OCI-LY7 (cell line): ENCODE measurements around the gene CACNB3. TPM values are rescaled to one million over a fixed set of nuclear protein-coding genes. Genes with fewer than 3 reads are reported as not detected.

Experiments
- BruUV-seq: library from RNA; stranded (reverse); fragments of 400-500 nt; replicated peaks from 2 replicates; lab custom pipeline; 2021; lab: Mats Ljungman, UMichigan
- CTCF ChIA-PET: fragments of 300-600 bp; sonication (Branson Sonifier 250); formaldehyde crosslinking; loops from one replicate; lab custom pipeline; 2022; ENCODE audit warnings: antibody characterized with exemption; ENCODE audit not compliant: unreplicated experiment; lab: Charles Lee
- POLR2A ChIA-PET: fragments of 300-600 bp; sonication (Branson Sonifier 250); formaldehyde crosslinking; loops from one replicate; lab custom pipeline; 2022; ENCODE audit warnings: antibody characterized with exemption; lab: Charles Lee
- DNase-seq: peaks from one replicate; pipeline ENCODE4 v3.0.0-alpha.2; 2015; ENCODE audit warnings: low spot score
- H2AFZ ChIP-seq: fragments of 200-600 bp; sonication (generic), shearing (Covaris generic); 2 replicates; pipeline ENCODE4 v1.6.1; 2014; ENCODE audit warnings: mild to moderate bottlenecking, antibody characterized with exemption, low read length, moderate library complexity
- H3K27ac ChIP-seq: fragments of 200-600 bp; sonication (generic); 2 replicates; pipeline ENCODE4 v1.5.1; 2014; ENCODE audit warnings: mixed run types, low read depth, mild to moderate bottlenecking, moderate library complexity, low read length, inconsistent platforms; ENCODE audit not compliant: poor library complexity, severe bottlenecking
- H3K36me3 ChIP-seq: fragments of 200-600 bp; sonication (generic); 2 replicates; pipeline ENCODE4 v1.6.1; 2014; ENCODE audit warnings: mild to moderate bottlenecking, antibody characterized with exemption, low read length, moderate library complexity, mixed read lengths; ENCODE audit not compliant: insufficient read depth
- H3K4me1 ChIP-seq: fragments of 200-600 bp; sonication (generic); 2 replicates; pipeline ENCODE4 v1.5.1; 2014; ENCODE audit warnings: mild to moderate bottlenecking, low read length; ENCODE audit not compliant: insufficient read depth, poor library complexity, severe bottlenecking
- H3K4me2 ChIP-seq: fragments of 200-600 bp; sonication (generic); 2 replicates; pipeline ENCODE4 v1.6.1; 2014; ENCODE audit warnings: mild to moderate bottlenecking, low read length
- H3K4me3 ChIP-seq: fragments of 200-600 bp; sonication (generic); 2 replicates; pipeline ENCODE4 v1.5.1; 2014; ENCODE audit warnings: mild to moderate bottlenecking, low read depth, low read length; ENCODE audit not compliant: poor library complexity, severe bottlenecking
- H3K79me2 ChIP-seq: fragments of 200-600 bp; sonication (generic); 2 replicates; pipeline ENCODE4 v1.6.1; 2016; ENCODE audit warnings: low read depth, mild to moderate bottlenecking, low read length, moderate library complexity, mixed read lengths; ENCODE audit not compliant: insufficient read depth
- H3K9me2 ChIP-seq: fragments of 200-600 bp; sonication (generic); 2 replicates; pipeline ENCODE4 v1.6.1; 2016; ENCODE audit warnings: mild to moderate bottlenecking, low read length, mixed read lengths; ENCODE audit not compliant: insufficient read depth
- H3K9me3 ChIP-seq: fragments of 200-600 bp; sonication (generic); 2 replicates; pipeline ENCODE4 v1.6.1; 2014; ENCODE audit warnings: mild to moderate bottlenecking, mixed run types, low read length, mixed read lengths
- H4K20me1 ChIP-seq: fragments of 200-600 bp; sonication (generic); 2 replicates; pipeline ENCODE4 v1.6.1; 2014; ENCODE audit warnings: mild to moderate bottlenecking, antibody characterized with exemption, low read length, moderate library complexity, mixed read lengths; ENCODE audit not compliant: insufficient read depth
- EZH2phosphoT487 ChIP-seq: fragments of 200-600 bp; sonication (generic); IDR thresholded peaks from 2 replicates; pipeline ENCODE4 v1.6.1; 2018; ENCODE audit warnings: low read depth, borderline replicate concordance, mild to moderate bottlenecking, mixed run types, antibody characterized with exemption, low read length, moderate library complexity, mixed read lengths
- intact Hi-C: fragments of 100-400 bp; cut with micrococcal nuclease; formaldehyde crosslinking; loops from one replicate; pipeline ENCODE4 v1.10.0; 2022; ENCODE audit not compliant: unreplicated experiment
- total RNA-seq, 2 experiments: library from RNA; depleted of rRNA in 1 of 2; stranded (reverse); fragments of >200 nt in 1 of 2; shearing (Covaris generic) in 1 of 2; gene quantifications; 2 replicates each; pipeline ENCODE4 v1.2.3, GENCODE V29; 2014 to 2022
- TF ChIP-seq, protein P1 (sequence below): fragments of 200-600 bp; sonication (generic); conservative IDR thresholded peaks from 2 replicates; pipeline ENCODE4 v1.5.1; 2014; ENCODE audit warnings: mild to moderate bottlenecking, antibody characterized with exemption, low read length, moderate library complexity, mixed read lengths

CACNB3 gene
- total RNA-seq, 2 experiments from 2014 or later, result 5.6 to 20.6 TPM

DNA sequence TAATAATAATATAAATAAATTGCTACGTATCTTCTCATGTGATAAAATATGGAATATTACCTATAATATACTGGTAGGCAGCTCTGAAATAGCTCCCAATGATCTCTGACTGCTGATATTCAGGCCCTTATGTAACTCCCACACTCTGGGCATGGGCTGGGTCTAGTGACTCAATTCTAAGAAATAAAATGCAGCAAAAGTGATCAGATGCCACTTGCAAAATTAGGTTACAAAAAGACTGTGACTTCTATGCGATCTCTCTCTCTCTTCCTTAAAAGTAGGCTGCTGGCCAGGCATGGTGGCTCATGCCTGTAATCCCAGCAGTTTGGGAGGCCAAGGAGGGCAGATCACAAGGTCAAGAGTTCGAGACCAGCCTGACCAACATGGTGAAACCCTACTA lies 10.3 kb upstream of the CACNB3 start:
- no peaks in the 10 kb centered on the region for H3K36me3 ChIP-seq
- H2AFZ ChIP-seq, result no peak overlapping the region
- CTCF ChIA-PET, result no interaction called here
- H4K20me1 ChIP-seq, result no peaks in the 10 kb centered on the region
- H3K79me2 ChIP-seq, result no peaks in the 10 kb centered on the region
- no peaks in the 10 kb centered on the region for H3K4me1 ChIP-seq
- POLR2A ChIA-PET, result no interaction called here
- no peak for TF ChIP-seq EZH2phosphoT487
- TF ChIP-seq, protein P1, sequence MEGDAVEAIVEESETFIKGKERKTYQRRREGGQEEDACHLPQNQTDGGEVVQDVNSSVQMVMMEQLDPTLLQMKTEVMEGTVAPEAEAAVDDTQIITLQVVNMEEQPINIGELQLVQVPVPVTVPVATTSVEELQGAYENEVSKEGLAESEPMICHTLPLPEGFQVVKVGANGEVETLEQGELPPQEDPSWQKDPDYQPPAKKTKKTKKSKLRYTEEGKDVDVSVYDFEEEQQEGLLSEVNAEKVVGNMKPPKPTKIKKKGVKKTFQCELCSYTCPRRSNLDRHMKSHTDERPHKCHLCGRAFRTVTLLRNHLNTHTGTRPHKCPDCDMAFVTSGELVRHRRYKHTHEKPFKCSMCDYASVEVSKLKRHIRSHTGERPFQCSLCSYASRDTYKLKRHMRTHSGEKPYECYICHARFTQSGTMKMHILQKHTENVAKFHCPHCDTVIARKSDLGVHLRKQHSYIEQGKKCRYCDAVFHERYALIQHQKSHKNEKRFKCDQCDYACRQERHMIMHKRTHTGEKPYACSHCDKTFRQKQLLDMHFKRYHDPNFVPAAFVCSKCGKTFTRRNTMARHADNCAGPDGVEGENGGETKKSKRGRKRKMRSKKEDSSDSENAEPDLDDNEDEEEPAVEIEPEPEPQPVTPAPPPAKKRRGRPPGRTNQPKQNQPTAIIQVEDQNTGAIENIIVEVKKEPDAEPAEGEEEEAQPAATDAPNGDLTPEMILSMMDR, result no peak
- no peaks in the 10 kb centered on the region for H3K9me2 ChIP-seq
- DNase-seq, result no peak
- no peaks in the 10 kb centered on the region for H3K9me3 ChIP-seq
- no peak overlapping the region for H3K4me2 ChIP-seq
- BruUV-seq, result no TSS peak
- intact Hi-C loops, result no loop called here
- H3K27ac ChIP-seq, result no peak overlapping the region
- no peak overlapping the region for H3K4me3 ChIP-seq

DNA sequence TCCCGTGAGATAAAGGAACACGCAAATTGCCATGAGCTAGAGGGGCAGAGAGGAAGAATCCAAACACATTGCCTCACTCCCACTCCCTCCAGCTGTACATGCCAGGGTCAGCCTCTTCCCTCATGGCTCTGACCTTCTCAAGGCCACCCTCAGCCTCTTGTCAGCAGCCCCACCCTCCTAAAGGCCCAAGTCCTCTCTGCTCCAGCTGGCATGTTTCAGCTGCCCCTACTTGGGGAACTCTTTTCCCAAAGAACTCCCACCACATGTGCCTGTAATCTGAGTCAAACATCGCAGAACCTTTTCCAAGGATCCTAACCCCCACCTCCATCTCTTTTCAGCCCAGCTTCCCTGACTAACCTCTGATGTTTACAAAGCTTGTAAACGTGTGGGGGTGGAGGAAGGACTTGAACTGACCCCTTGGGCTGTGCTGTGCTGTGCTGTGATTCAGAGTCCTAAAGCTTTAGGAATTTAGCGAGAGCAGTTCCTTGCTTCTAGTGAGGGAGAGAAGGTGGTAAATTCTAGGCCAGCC lies 7.3 kb upstream of the CACNB3 start:
- Histone ChIP-seq H4K20me1 (no peaks in the 10 kb centered on the region), H3K36me3 (no peaks in the 10 kb centered on the region), H3K27ac (no peak overlapping the region), H3K9me2 (no peaks in the 10 kb centered on the region), H3K4me2 (no peak overlapping the region), H3K79me2 (no peaks in the 10 kb centered on the region), H2AFZ (no peak overlapping the region), H3K4me1 (peaks cover 12% of the 10 kb centered on the region), H3K4me3 (no peak overlapping the region), H3K9me3 (no peaks in the 10 kb centered on the region)
- no TSS peak for BruUV-seq
- POLR2A ChIA-PET, result no interaction called here
- CTCF ChIA-PET, result no interaction called here
- TF ChIP-seq, protein P1, result no peak
- no peak for TF ChIP-seq EZH2phosphoT487
- intact Hi-C loops, result no loop called here
- no peak for DNase-seq

DNA sequence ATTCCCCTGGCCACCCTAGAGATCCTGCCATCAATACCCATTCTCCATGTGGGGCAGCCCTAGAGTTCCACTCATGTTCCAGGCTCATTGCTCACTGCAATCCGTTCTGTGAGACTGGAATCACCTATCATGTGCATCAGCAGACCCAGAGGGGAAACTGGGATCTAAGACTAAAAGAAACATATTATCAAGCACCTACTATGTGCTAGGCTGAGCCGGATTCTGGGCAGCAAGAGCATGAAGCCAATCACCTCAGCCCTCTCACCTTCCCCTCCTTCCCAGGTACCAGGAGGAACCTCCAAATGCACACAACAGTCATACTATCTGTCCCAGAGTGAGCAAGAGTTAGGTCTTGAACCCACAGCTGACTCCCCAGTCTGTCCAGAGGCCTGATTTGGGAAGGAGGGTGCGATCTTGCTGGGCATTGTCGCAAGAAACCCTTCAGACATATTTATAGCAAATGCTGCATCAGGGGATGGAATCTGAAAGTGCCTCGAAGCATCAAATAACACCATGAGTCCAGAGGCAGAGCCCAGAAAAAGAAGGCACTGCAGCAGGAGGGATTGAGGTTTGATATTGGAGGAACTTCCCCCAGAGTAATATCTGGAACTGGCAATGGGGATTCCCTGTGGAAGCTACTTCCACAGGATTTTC lies 6.7 kb upstream of the CACNB3 start:
- no peak overlapping the region for H2AFZ ChIP-seq
- no peaks in the 10 kb centered on the region for H3K36me3 ChIP-seq
- no peak overlapping the region for H3K27ac ChIP-seq
- no peak overlapping the region for H3K4me2 ChIP-seq
- intact Hi-C loops, result no loop called here
- DNase-seq, result no peak
- ChIA-PET POLR2A (no interaction called here), CTCF (no interaction called here)
- H4K20me1 ChIP-seq, result no peaks in the 10 kb centered on the region
- H3K9me2 ChIP-seq, result no peaks in the 10 kb centered on the region
- no TSS peak for BruUV-seq
- TF ChIP-seq, protein P1, result no peak
- no peak for TF ChIP-seq EZH2phosphoT487
- H3K4me3 ChIP-seq, result no peak overlapping the region
- H3K79me2 ChIP-seq, result no peaks in the 10 kb centered on the region
- no peaks in the 10 kb centered on the region for H3K9me3 ChIP-seq
- H3K4me1 ChIP-seq, result peaks cover 16% of the 10 kb centered on the region
